ENCODE data around the gene NCAPH2.
A peak's percentile ranks its signal among the peaks of the same experiment; 100 is the strongest.

The NCAPH2 gene

GRCh38 chr22:50526108-50526833 lies 18.2 kb downstream of the NCAPH2 start:
- peak; percentile 47 for ATAC-seq
- TF ChIP-seq CREB5 (CRISPR knock-in tag; IDR thresholded peaks at IDR 0.05; ENCODE audit: low read depth) (no peak), SNAI2 (CRISPR knock-in tag; IDR thresholded peaks at IDR 0.05) (no peak), ZC3H10 (CRISPR knock-in tag; IDR thresholded peaks at IDR 0.05) (no peak), ZNF8 (CRISPR knock-in tag; IDR thresholded peaks at IDR 0.05) (no peak), TOX (CRISPR knock-in tag; IDR thresholded peaks at IDR 0.05; ENCODE audit: borderline replicate concordance) (no peak), CSRNP3 (CRISPR knock-in tag; IDR thresholded peaks at IDR 0.05) (no peak), ISL1 (CRISPR knock-in tag; IDR thresholded peaks at IDR 0.05) (no peak), ESRRG (CRISPR knock-in tag; IDR thresholded peaks at IDR 0.05) (no peak), PPARA (CRISPR knock-in tag; IDR thresholded peaks at IDR 0.05; ENCODE audit: borderline replicate concordance) (no peak)

GRCh38 chr22:50526834-50527801 lies 19.1 kb downstream of the NCAPH2 start:
- ATAC-seq: peak; percentile 9; the same call in 2 of the 3 replicates
- TF ChIP-seq CSRNP3 (CRISPR knock-in tag; IDR thresholded peaks at IDR 0.05): no peak
- no peak for TF ChIP-seq PATZ1 (CRISPR knock-in tag; IDR thresholded peaks at IDR 0.05; ENCODE audit: borderline replicate concordance)
- TF ChIP-seq ZNF8 (CRISPR knock-in tag; IDR thresholded peaks at IDR 0.05): no peak
- TF ChIP-seq POU6F1 (CRISPR knock-in tag; IDR thresholded peaks at IDR 0.05; ENCODE audit: borderline replicate concordance, low read depth): no peak
- TF ChIP-seq ZFP30 (CRISPR knock-in tag; IDR thresholded peaks at IDR 0.05): no peak
- no peak for TF ChIP-seq TOX (CRISPR knock-in tag; IDR thresholded peaks at IDR 0.05; ENCODE audit: borderline replicate concordance)
- no peak for TF ChIP-seq BACH2 (CRISPR knock-in tag; IDR thresholded peaks at IDR 0.05; ENCODE audit: borderline replicate concordance)
- TF ChIP-seq ISL1 (CRISPR knock-in tag; IDR thresholded peaks at IDR 0.05): no peak
- TF ChIP-seq TSHZ2 (CRISPR knock-in tag; IDR thresholded peaks at IDR 0.05): no peak
- TF ChIP-seq RARB (CRISPR knock-in tag; IDR thresholded peaks at IDR 0.05): no peak
- TF ChIP-seq ZFP3 (CRISPR knock-in tag; IDR thresholded peaks at IDR 0.05): no peak
- TF ChIP-seq ZNF565 (CRISPR knock-in tag; conservative IDR thresholded peaks at IDR 0.05; ENCODE audit: low read depth): no peak

Data from SK-N-SH treated with all-trans-retinoic acid at 6 μM for 48 hours (cell line).